Fibroblast of mammary gland (primary cell): ENCODE data around the gene MED22.

Source experiments
- DNase-seq: peaks from one replicate; pipeline ENCODE4 v3.0.0-alpha.2; 2010; ENCODE audit warnings: low read depth
- H3K4me3 ChIP-seq: 2 replicates; pipeline ENCODE4 v1.5.1; 2011; ENCODE audit warnings: low read depth, mild to moderate bottlenecking, low read length, moderate library complexity; ENCODE audit not compliant: control insufficient read depth
- CTCF ChIP-seq: conservative IDR thresholded peaks from 2 replicates; pipeline ENCODE4 v1.5.1; 2011; ENCODE audit warnings: low read depth, low read length, inconsistent platforms; ENCODE audit not compliant: control insufficient read depth, insufficient read depth

The MED22 gene

GRCh38 chr9:133351526-133351907 is 3.6 kb upstream of the MED22 start:
- TF ChIP-seq CTCF, result no peak
- peak; percentile 83 for DNase-seq
- H3K4me3 ChIP-seq, result no peak overlapping the region

- peak overlapping the region; percentile 99 for H3K4me3 ChIP-seq
- no peak for TF ChIP-seq CTCF
- DNase-seq, result no peak
Measured at GRCh38 chr9:133349965-133350616, 2.2 kb upstream of the MED22 start.

- peak overlapping the region; percentile 99 for H3K4me3 ChIP-seq
- TF ChIP-seq CTCF, result no peak
- DNase-seq, result no peak
Measured at GRCh38 chr9:133348718-133349573, 1.0 kb upstream of the MED22 start.

- TF ChIP-seq CTCF, result no peak
- DNase-seq, result no peak
- H3K4me3 ChIP-seq, result peak overlapping the region; percentile 99
Measured at GRCh38 chr9:133347515-133347984, 381 bp downstream of the MED22 start.

GRCh38 chr9:133346021-133346785 is 1.7 kb downstream of the MED22 start:
- peak overlapping the region; percentile 99 for H3K4me3 ChIP-seq
- no peak for DNase-seq
- TF ChIP-seq CTCF, result no peak

GRCh38 chr9:133345596-133345995 is 2.3 kb downstream of the MED22 start:
- TF ChIP-seq CTCF, result no peak
- H3K4me3 ChIP-seq, result no peak overlapping the region
- DNase-seq, result no peak
